Bronchial epithelial cell (primary cell): ENCODE measurements around the gene ANKRD11. TPM values are rescaled to one million over a fixed set of nuclear protein-coding genes. Genes with fewer than 3 reads are reported as not detected.

ENCODE experiments used
- DNase-seq: peaks from one replicate; pipeline ENCODE4 v3.0.0-alpha.2; 2010; ENCODE audit warnings: low read depth
- FAIRE-seq: peaks from 2 replicates; lab custom pipeline; 2011; peaks lifted over from hg19 to GRCh38; lab: Jason Lieb, UNC
- H3K27me3 ChIP-seq: 2 replicates; pipeline ENCODE4 v1.5.1; 2011; ENCODE audit warnings: low read length; ENCODE audit not compliant: control insufficient read depth, insufficient read depth
- H3K36me3 ChIP-seq: 2 replicates; pipeline ENCODE4 v1.5.1; 2011; ENCODE audit warnings: low read length; ENCODE audit not compliant: control insufficient read depth, insufficient read depth
- H3K4me3 ChIP-seq: 2 replicates; pipeline ENCODE4 v1.5.1; 2011; ENCODE audit warnings: mild to moderate bottlenecking, low read depth, low read length, control low read depth
- CTCF ChIP-seq: IDR thresholded peaks from 2 replicates; pipeline ENCODE4 v1.5.1; 2011; ENCODE audit warnings: mild to moderate bottlenecking, moderate library complexity, low read length, control low read depth, inconsistent platforms; ENCODE audit not compliant: insufficient read depth, severe bottlenecking
- total RNA-seq: library from RNA; depleted of rRNA; stranded (reverse); fragments of >200 nt; gene quantifications from 2 replicates; pipeline ENCODE4 v1.2.1, GENCODE V29; 2014

The ANKRD11 gene
- total RNA-seq, 1 donor from 2014 or later: 64.5 TPM

- no peaks in the 10 kb centered on the region for H3K27me3 ChIP-seq
- FAIRE-seq (no peak), DNase-seq (peak; percentile 35)
- H3K36me3 ChIP-seq: peaks cover 18% of the 10 kb centered on the region
- no peak for TF ChIP-seq CTCF
- H3K4me3 ChIP-seq: no peak overlapping the region
Observed at GRCh38 chr16:89320782-89321501, 169.4 kb downstream of the ANKRD11 start.

GRCh38 chr16:89319886-89320781, 170.2 kb downstream of the ANKRD11 start:
- H3K4me3 ChIP-seq: no peak overlapping the region
- peaks cover 18% of the 10 kb centered on the region for H3K36me3 ChIP-seq
- no peak for TF ChIP-seq CTCF
- no peaks in the 10 kb centered on the region for H3K27me3 ChIP-seq
- DNase-seq: peak; percentile 91
- FAIRE-seq: no peak

- Histone ChIP-seq H3K27me3 (no peaks in the 10 kb centered on the region), H3K4me3 (no peak overlapping the region), H3K36me3 (peaks cover 21% of the 10 kb centered on the region)
- TF ChIP-seq CTCF: no peak
- no peak for DNase-seq
- FAIRE-seq: no peak
Observed at GRCh38 chr16:89319631-89319885, 170.8 kb downstream of the ANKRD11 start.

GRCh38 chr16:89318871-89319630, 171.3 kb downstream of the ANKRD11 start:
- no peak overlapping the region for H3K4me3 ChIP-seq
- no peak for TF ChIP-seq CTCF
- H3K36me3 ChIP-seq: peaks cover 19% of the 10 kb centered on the region

GRCh38 chr16:89318430-89318758, 172.0 kb downstream of the ANKRD11 start:
- Histone ChIP-seq H3K36me3 (peaks cover 18% of the 10 kb centered on the region), H3K27me3 (no peaks in the 10 kb centered on the region), H3K4me3 (no peak overlapping the region)
- DNase-seq: no peak
- no peak for FAIRE-seq
- TF ChIP-seq CTCF: no peak

More at GRCh38 chr16:89318871-89319630, 171.3 kb downstream of the ANKRD11 start:
- no peak for DNase-seq
- H3K27me3 ChIP-seq: no peaks in the 10 kb centered on the region
- no peak for FAIRE-seq
